PFSK-1 (cell line): ENCODE data around the gene LIN54.

ENCODE experiments used
- FOXP2 ChIP-seq: optimal IDR thresholded peaks from 2 replicates; pipeline ENCODE3; 2011; ENCODE audit warnings: borderline replicate concordance, control low read depth, inconsistent platforms; ENCODE audit not compliant: insufficient read depth; ENCODE audit errors: extremely low read length, extremely low read depth
- POLR2AphosphoS5 ChIP-seq: IDR thresholded peaks from 2 replicates; pipeline ENCODE4 v1.6.1; 2012; ENCODE audit warnings: low read depth, mild to moderate bottlenecking, control low read depth, low read length, moderate library complexity
- SIN3A ChIP-seq: IDR thresholded peaks from 2 replicates; pipeline ENCODE4 v1.6.1; 2012; ENCODE audit warnings: mild to moderate bottlenecking, low read length, moderate library complexity, borderline replicate concordance; ENCODE audit not compliant: insufficient read depth
- TAF1 ChIP-seq: IDR thresholded peaks from 2 replicates; pipeline ENCODE4 v1.6.1; 2012; ENCODE audit warnings: low read length, control low read depth, borderline replicate concordance; ENCODE audit not compliant: insufficient read depth
- TF ChIP-seq, protein P1 (sequence below), 2 experiments: IDR thresholded peaks; 2 replicates each; pipeline versions ENCODE4 v1.6.1 to v1.8.0; 2011 to 2012; ENCODE audit warnings: low read depth in 2 of 2, low read length in 2 of 2, control low read depth in 1 of 2, inconsistent platforms in 1 of 2, mild to moderate bottlenecking in 1 of 2, moderate library complexity in 1 of 2; ENCODE audit not compliant: insufficient read depth in 1 of 2

Gene LIN54

GRCh38 chr4:82896755-82897154 is 113.9 kb downstream of the LIN54 start:
- no peak for TF ChIP-seq POLR2AphosphoS5
- TF ChIP-seq TAF1, result no peak
- TF ChIP-seq, protein P1, sequence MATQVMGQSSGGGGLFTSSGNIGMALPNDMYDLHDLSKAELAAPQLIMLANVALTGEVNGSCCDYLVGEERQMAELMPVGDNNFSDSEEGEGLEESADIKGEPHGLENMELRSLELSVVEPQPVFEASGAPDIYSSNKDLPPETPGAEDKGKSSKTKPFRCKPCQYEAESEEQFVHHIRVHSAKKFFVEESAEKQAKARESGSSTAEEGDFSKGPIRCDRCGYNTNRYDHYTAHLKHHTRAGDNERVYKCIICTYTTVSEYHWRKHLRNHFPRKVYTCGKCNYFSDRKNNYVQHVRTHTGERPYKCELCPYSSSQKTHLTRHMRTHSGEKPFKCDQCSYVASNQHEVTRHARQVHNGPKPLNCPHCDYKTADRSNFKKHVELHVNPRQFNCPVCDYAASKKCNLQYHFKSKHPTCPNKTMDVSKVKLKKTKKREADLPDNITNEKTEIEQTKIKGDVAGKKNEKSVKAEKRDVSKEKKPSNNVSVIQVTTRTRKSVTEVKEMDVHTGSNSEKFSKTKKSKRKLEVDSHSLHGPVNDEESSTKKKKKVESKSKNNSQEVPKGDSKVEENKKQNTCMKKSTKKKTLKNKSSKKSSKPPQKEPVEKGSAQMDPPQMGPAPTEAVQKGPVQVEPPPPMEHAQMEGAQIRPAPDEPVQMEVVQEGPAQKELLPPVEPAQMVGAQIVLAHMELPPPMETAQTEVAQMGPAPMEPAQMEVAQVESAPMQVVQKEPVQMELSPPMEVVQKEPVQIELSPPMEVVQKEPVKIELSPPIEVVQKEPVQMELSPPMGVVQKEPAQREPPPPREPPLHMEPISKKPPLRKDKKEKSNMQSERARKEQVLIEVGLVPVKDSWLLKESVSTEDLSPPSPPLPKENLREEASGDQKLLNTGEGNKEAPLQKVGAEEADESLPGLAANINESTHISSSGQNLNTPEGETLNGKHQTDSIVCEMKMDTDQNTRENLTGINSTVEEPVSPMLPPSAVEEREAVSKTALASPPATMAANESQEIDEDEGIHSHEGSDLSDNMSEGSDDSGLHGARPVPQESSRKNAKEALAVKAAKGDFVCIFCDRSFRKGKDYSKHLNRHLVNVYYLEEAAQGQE (IDR thresholded peaks at IDR 0.05; ENCODE audit: insufficient read depth in 1 of 2, low read depth in 2 of 2, low read length in 2 of 2), result no peak
- TF ChIP-seq SIN3A, result no peak
- no peak for TF ChIP-seq FOXP2

DNA sequence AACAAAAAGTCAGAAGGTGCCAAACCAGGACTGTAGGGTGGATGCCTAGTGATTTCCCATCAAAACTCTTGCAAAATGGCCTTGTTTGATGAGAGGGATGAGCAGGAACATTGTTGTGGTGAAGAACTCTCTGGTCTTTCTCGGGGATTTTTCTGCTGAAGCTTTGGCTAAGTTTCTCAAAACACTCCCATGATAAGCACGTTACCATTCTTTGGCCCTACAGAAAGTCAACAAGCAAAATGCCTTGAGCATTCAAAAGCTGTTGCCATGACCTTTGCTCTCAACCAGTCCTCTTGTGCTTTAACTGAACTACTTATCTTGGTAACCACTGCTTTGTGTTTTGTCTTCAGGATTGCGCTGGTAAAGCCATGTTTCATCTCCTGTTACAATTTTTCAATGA is 116.7 kb downstream of the LIN54 start:
- TF ChIP-seq SIN3A (no peak), POLR2AphosphoS5 (no peak), FOXP2 (no peak), TAF1 (no peak)

GRCh38 chr4:82892467-82892802 is 118.2 kb downstream of the LIN54 start:
- TF ChIP-seq, protein P1 (IDR thresholded peaks at IDR 0.05; ENCODE audit: insufficient read depth in 1 of 2, low read depth in 2 of 2, low read length in 2 of 2), result no peak

DNA sequence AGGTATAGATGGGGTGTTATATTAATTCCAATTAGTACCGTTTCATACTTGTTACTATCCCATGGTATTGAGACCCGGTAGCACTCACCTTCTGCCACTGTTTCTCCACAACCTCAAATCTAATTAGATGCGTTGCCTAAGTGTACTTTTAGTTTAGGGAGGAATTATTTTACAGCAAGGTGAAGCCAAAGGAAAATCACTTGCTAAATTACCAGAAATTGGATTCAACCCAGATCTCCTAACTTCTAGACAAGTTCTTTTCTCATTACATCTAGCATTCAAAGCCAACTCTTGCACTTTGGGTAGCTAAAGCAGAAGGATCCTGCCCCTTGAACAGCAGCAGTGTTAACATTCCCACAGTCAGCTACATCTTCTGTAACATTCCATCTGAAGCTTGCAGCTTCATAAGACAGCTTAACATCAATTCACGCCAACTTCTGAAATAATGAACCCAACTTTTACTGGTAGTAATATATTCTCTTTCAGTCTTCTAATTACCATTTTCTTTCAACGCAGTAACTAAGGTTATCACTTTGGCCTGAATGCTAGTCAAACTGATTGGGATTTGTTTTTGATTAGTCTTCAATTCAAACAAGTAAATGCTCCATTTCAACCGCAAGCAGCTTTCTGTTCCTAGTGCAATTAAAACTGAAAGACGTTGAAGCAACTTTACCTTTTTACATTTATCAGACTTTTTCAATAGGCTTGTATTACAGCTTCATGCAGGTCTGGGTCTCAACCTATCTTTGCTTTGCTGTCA is 118.7 kb downstream of the LIN54 start:
- TF ChIP-seq TAF1 (no peak), SIN3A (no peak), POLR2AphosphoS5 (no peak; the same call in 1 of the 2 replicates), FOXP2 (no peak)
- TF ChIP-seq, protein P1 (IDR thresholded peaks at IDR 0.05; ENCODE audit: insufficient read depth in 1 of 2, low read depth in 2 of 2, low read length in 2 of 2), result no peak

GRCh38 chr4:82890901-82891706 is 119.5 kb downstream of the LIN54 start, which contains the start of gene SEC31A:
TSS of gene SEC31A (minus strand) at chr4:82891153. CDS start at chr4:82881936, 9,217 bp downstream.
- no peak; the same call in 1 of the 2 replicates for TF ChIP-seq SIN3A
- TF ChIP-seq, protein P1 (IDR thresholded peaks at IDR 0.05; ENCODE audit: insufficient read depth in 1 of 2, low read depth in 2 of 2, low read length in 2 of 2), result peak in 1 of 2 experiments; percentile 46; a peak in 2 of 4 replicates
- TF ChIP-seq TAF1, result peak; percentile 90
- TF ChIP-seq FOXP2, result peak; percentile 99
- peak; percentile 88; the same call in 1 of the 2 replicates for TF ChIP-seq POLR2AphosphoS5
